Ecto neural progenitor cell (in vitro differentiated cells): ENCODE measurements around the gene CBLN1.

Source experiments
- DNase-seq: peaks from one replicate; pipeline ENCODE4 v3.0.0-alpha.2; 2018; ENCODE audit warnings: low spot score

The CBLN1 gene

GRCh38 chr16:49281480-49281842 lies at the start of gene CBLN1:
Gene CBLN1 (minus strand): TSS chr16:49281838. CDS start chr16:49281465, 373 bp downstream.
- no peak for DNase-seq

- no peak for DNase-seq
Measured at GRCh38 chr16:49330562-49331201, 49.0 kb upstream of the CBLN1 start.

GRCh38 chr16:49328325-49328724 lies 46.7 kb upstream of the CBLN1 start:
- no peak for DNase-seq

- no peak for DNase-seq
Measured at GRCh38 chr16:49327466-49327865, 45.8 kb upstream of the CBLN1 start.

- DNase-seq = no peak
Measured at GRCh38 chr16:49324703-49325102, 43.1 kb upstream of the CBLN1 start.

GRCh38 chr16:49315602-49316001 lies 34.0 kb upstream of the CBLN1 start:
- DNase-seq = no peak

- no peak for DNase-seq
Measured at GRCh38 chr16:49312389-49312985, 30.8 kb upstream of the CBLN1 start.

- DNase-seq = no peak
Measured at GRCh38 chr16:49311823-49312222, 30.2 kb upstream of the CBLN1 start.

- DNase-seq = no peak
Measured at GRCh38 chr16:49307176-49307575, 25.5 kb upstream of the CBLN1 start.

GRCh38 chr16:49305406-49305805 lies 23.8 kb upstream of the CBLN1 start:
- no peak for DNase-seq

- no peak for DNase-seq
Measured at GRCh38 chr16:49292413-49292812, 10.8 kb upstream of the CBLN1 start.

GRCh38 chr16:49287572-49287971 lies 5.9 kb upstream of the CBLN1 start:
- no peak for DNase-seq

GRCh38 chr16:49284962-49285361 lies 3.3 kb upstream of the CBLN1 start:
- no peak for DNase-seq

GRCh38 chr16:49283376-49284049 lies 1.9 kb upstream of the CBLN1 start:
- no peak for DNase-seq

GRCh38 chr16:49282690-49283375 lies 1.2 kb upstream of the CBLN1 start:
- DNase-seq = peak; percentile 64

GRCh38 chr16:49281843-49282642 lies 405 bp upstream of the CBLN1 start:
- DNase-seq = peak; percentile 97

GRCh38 chr16:49280841-49281371 lies 732 bp downstream of the CBLN1 start:
- no peak for DNase-seq

- DNase-seq = peak; percentile 77
Measured at GRCh38 chr16:49280105-49280741, 1.4 kb downstream of the CBLN1 start.

GRCh38 chr16:49278944-49279725 lies 2.5 kb downstream of the CBLN1 start:
- DNase-seq = no peak

GRCh38 chr16:49278567-49278827 lies 3.1 kb downstream of the CBLN1 start:
- DNase-seq = no peak
